Activated T-cell treated with anti-CD3 and anti-CD28 coated beads for 24 hours (primary cell): Measurements from ENCODE around the gene C1orf35.

ENCODE experiments used
- DNase-seq: peaks from one replicate; pipeline ENCODE4 v3.0.0-alpha.2; 2020; ENCODE audit warnings: low read depth

C1orf35 gene

GRCh38 chr1:228102791-228103620, at the start of gene C1orf35:
TSS of gene C1orf35 (minus strand) at chr1:228103325. CDS start at chr1:228103227, 98 bp downstream.
- peak; percentile 94 for DNase-seq

GRCh38 chr1:228152918-228153258, 49.8 kb upstream of the C1orf35 start:
- DNase-seq, result no peak

- DNase-seq, result no peak
These were observed 49.2 kb upstream of the C1orf35 start for GRCh38 chr1:228152097-228152917.

GRCh38 chr1:228151180-228151925, 48.2 kb upstream of the C1orf35 start:
- no peak for DNase-seq

GRCh38 chr1:228150461-228151179, 47.5 kb upstream of the C1orf35 start:
- DNase-seq, result no peak

GRCh38 chr1:228150120-228150460, 47.0 kb upstream of the C1orf35 start:
- no peak for DNase-seq

- no peak for DNase-seq
These were observed 46.4 kb upstream of the C1orf35 start, which contains the start of gene GJC2 for GRCh38 chr1:228149406-228150119. TSS of gene GJC2 (plus strand) at chr1:228149930. CDS start at chr1:228157759, 7,829 bp downstream.

GRCh38 chr1:228148935-228149405, 45.8 kb upstream of the C1orf35 start:
- DNase-seq, result no peak

- no peak for DNase-seq
These were observed 45.2 kb upstream of the C1orf35 start for GRCh38 chr1:228148196-228148861.

- no peak for DNase-seq
These were observed 44.6 kb upstream of the C1orf35 start for GRCh38 chr1:228147768-228148167.

- DNase-seq, result no peak
These were observed 44.1 kb upstream of the C1orf35 start for GRCh38 chr1:228147151-228147693.

GRCh38 chr1:228146417-228147150, 43.5 kb upstream of the C1orf35 start:
- DNase-seq, result no peak

GRCh38 chr1:228145463-228146416, 42.6 kb upstream of the C1orf35 start:
- DNase-seq, result no peak

- no peak for DNase-seq
These were observed 41.8 kb upstream of the C1orf35 start for GRCh38 chr1:228144993-228145343.

- no peak for DNase-seq
These were observed 41.3 kb upstream of the C1orf35 start for GRCh38 chr1:228144193-228144992.

- no peak for DNase-seq
These were observed 40.5 kb upstream of the C1orf35 start for GRCh38 chr1:228143480-228144192.

- DNase-seq, result no peak
These were observed 39.6 kb upstream of the C1orf35 start for GRCh38 chr1:228142701-228143136.
